HK-2 (cell line): Measurements from ENCODE around the gene TRIM69.

Experiments
- DNase-seq: peaks from one replicate; pipeline ENCODE4 v3.0.0-alpha.2; 2018; ENCODE audit not compliant: unreplicated experiment

Gene TRIM69

DNA sequence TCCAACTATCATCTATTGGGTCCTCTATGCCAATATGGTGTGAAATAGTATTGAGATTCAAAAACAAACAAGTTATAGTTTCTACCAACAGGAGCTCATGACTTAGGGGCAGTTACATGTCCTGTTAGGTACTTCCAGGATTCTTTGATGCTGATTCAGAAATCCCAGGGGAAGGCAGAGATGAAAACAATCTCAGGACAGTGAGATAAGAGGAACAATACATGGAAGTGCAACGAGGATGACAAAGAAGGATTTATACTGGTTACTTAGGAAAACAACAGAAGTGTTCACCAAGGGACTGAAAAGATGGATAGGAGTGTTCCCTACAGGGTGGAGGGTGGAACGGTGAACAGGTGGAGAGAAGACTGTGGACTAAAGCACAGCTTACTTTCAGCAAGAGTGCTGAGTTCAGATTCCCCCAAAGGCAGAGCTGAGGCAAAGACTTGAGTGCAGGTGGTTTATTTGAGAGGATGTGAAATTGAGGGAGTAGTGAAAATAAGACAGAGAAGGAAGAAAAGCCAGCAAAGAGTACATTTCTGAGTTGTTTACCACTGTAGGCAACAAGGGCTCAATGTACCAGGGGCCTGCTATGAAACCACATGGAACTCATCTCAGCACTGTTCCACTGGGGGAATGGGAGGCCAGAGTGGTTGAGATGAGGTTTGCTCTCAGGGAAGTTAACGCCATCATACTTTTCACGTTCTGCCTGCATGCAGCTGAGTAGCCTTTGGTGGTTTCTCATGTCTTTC lies 68.1 kb downstream of the TRIM69 start:
- no peak for DNase-seq

DNA sequence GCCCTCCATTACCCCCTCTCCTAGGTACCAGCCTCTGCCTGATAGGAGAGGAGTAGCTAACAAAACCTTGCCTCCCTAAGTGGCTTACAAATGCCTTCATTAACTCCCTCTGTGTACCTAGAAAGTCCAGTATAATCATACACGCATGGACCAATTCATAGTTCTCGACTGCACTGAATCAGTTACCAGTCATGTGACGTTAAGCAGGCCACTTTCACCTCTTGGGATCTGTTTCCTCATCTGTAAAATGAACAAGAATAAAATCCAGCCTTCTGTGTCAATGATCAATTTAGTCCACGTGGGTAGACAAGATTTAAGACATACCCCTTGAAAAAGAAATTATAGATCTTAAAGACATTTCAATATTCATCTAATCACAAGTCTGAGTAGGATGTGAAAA lies 72.2 kb downstream of the TRIM69 start:
- no peak for DNase-seq

DNA sequence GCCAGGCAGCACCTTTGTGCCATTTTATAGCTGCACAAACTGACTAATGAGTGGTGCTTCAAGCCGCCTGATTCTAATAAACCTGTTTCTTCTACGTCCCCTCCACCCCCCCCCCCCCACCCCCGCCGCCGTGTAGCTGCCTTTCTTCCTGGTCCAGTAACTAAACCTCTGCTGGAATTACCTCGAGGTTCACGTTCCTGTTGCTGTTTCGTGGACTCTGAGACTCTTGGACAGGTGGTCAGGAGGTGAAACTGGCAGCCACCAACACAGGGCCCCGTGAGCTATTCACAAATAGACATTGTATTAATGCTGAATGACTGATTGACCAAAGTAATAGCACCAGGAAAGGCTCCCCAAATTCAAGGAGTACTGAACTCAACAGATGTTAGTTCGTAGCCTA lies 73.9 kb downstream of the TRIM69 start:
- no peak for DNase-seq

DNA sequence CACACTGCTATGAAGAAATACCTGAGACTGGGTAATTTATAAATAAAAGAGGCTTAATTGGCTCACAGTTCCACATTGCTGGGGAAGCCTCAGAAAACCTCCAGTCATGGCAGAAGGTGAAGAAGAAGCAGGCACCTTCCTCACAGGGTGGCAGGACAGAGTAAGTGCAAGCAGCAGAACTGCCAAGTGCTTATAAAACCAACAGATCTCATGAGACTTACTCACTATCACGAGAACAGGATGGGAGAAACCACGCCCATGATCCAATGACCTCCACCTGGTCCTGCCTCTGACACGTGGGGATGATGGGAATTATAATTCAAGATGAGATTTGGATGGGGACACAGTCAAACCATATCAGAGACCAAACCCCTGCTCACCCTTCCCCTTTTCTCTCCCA lies 75.0 kb downstream of the TRIM69 start:
- DNase-seq: no peak

DNA sequence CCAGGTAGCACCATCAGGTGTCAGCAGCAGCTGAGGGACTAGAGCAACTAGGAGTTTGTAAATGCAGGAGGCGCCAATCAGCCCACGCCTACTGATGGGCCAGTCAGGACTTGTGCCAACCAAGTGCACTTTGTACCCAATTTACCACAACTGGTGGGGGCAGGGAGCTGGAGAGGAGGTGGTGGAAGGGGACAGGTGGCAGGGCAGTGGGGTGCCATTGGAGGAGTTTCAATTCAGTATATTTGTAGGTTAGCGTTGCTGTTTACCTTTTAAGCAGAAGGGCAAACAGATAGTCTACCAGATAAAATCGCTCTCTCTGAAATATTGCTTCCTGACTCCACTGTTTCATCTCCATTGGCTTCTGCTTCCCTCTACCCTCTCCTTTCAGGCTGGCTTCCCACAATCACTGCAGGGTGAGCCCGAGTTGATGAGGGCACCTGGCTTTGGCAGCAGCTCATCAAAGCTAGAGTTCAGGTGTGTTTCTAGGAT lies 75.7 kb downstream of the TRIM69 start:
- no peak for DNase-seq

DNA sequence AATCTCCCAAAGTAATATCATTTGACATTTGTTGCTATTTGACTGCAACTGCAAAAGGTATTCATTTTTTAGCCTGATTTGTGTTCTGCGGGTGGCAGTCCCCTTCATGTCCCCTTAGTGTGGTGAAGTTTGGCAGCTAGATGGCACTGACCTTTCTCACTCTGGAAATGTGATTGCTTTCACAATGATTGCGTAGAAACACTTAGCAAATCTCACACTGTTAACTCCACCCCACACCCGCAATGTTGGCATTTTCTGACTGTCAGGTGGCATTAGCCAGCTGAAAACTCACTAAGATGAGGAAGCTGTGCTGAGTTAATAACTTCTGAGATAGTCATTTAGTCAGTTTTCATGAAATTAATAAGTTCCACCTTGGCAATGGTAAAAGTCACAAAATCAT lies 76.9 kb downstream of the TRIM69 start:
- DNase-seq: no peak
